HL-60 (cell line): Measurements from ENCODE around the gene TMEM254.
"Not testable (repeated sequence)": the region's sequence is repeated elsewhere in the genome, so short reads cannot be mapped to it uniquely, and the experiment has no call there.

Source experiments
- DNase-seq, 2 experiments: peaks; one replicate each; pipeline ENCODE4 v3.0.0-alpha.2; 2010 to 2020; ENCODE audit warnings: low read depth in 1 of 2, low spot score in 1 of 2
- H3K27ac ChIP-seq: fragments of 250-450 bp; sonication (Bioruptor Pico); replicated peaks from 2 replicates; pipeline ENCODE4 v1.5.1; 2020; ENCODE audit warnings: mild to moderate bottlenecking, moderate library complexity
- H3K27me3 ChIP-seq: fragments of 250-450 bp; sonication (Bioruptor Pico); 2 replicates; pipeline ENCODE4 v1.5.1; 2021; ENCODE audit warnings: mild to moderate bottlenecking, moderate library complexity; ENCODE audit not compliant: insufficient read depth, poor library complexity, severe bottlenecking
- H3K4me3 ChIP-seq: replicated peaks from 2 replicates; pipeline ENCODE4 v1.5.1; 2011; ENCODE audit warnings: mild to moderate bottlenecking, control low read depth, low read length; ENCODE audit not compliant: insufficient read depth
- CTCF ChIP-seq: IDR thresholded peaks from one replicate; pipeline ENCODE4 v1.5.1; 2011; ENCODE audit warnings: low read length, control low read depth, inconsistent platforms; ENCODE audit not compliant: insufficient read depth
- GABPA ChIP-seq: IDR thresholded peaks from 2 replicates; pipeline ENCODE4 v1.6.1; 2012; ENCODE audit warnings: low read depth
- POLR2AphosphoS5 ChIP-seq: IDR thresholded peaks from 2 replicates; pipeline ENCODE4 v1.6.1; 2012; ENCODE audit warnings: low read depth
- REST ChIP-seq: IDR thresholded peaks from 2 replicates; pipeline ENCODE4 v1.6.1; 2012; ENCODE audit warnings: low read depth; ENCODE audit not compliant: insufficient replicate concordance
- SPI1 ChIP-seq: IDR thresholded peaks from 2 replicates; pipeline ENCODE4 v1.6.1; 2012; ENCODE audit warnings: low read depth, mild to moderate bottlenecking, borderline replicate concordance

Gene TMEM254

GRCh38 chr10:80126876-80127275 is 48.4 kb downstream of the TMEM254 start:
- Histone ChIP-seq H3K4me3 (no peak overlapping the region), H3K27me3 (peaks cover 4% of the 10 kb centered on the region), H3K27ac (no peak overlapping the region)
- TF ChIP-seq SPI1 (no peak), POLR2AphosphoS5 (no peak), REST (no peak), CTCF (no peak), GABPA (no peak)
- no peak for DNase-seq

DNA sequence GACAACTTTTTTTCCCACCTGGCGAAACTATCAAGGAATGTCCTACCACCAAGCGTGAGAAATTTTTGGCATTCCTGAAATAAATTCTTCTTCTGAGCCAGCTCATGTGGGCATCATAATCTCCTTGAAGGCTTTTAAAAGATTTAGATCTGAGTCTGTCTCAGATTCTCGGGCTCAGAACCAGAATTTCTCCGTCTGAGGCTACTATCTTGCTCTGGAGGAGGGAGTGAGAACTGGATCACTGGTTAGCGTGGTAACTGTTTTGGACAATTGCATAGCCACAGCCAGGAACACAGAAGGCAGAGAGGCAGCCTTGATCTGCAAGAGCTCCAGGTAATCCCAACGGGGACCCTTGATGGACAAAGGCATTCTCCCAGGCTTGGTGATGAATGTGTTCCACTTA is 53.0 kb downstream of the TMEM254 start:
- Histone ChIP-seq H3K27me3 (peaks cover 10% of the 10 kb centered on the region), H3K4me3 (no peak overlapping the region), H3K27ac (no peak overlapping the region)
- DNase-seq: no peak
- TF ChIP-seq GABPA: no peak
- no peak for TF ChIP-seq CTCF
- no peak for TF ChIP-seq REST
- no peak for TF ChIP-seq SPI1
- no peak for TF ChIP-seq POLR2AphosphoS5

DNA sequence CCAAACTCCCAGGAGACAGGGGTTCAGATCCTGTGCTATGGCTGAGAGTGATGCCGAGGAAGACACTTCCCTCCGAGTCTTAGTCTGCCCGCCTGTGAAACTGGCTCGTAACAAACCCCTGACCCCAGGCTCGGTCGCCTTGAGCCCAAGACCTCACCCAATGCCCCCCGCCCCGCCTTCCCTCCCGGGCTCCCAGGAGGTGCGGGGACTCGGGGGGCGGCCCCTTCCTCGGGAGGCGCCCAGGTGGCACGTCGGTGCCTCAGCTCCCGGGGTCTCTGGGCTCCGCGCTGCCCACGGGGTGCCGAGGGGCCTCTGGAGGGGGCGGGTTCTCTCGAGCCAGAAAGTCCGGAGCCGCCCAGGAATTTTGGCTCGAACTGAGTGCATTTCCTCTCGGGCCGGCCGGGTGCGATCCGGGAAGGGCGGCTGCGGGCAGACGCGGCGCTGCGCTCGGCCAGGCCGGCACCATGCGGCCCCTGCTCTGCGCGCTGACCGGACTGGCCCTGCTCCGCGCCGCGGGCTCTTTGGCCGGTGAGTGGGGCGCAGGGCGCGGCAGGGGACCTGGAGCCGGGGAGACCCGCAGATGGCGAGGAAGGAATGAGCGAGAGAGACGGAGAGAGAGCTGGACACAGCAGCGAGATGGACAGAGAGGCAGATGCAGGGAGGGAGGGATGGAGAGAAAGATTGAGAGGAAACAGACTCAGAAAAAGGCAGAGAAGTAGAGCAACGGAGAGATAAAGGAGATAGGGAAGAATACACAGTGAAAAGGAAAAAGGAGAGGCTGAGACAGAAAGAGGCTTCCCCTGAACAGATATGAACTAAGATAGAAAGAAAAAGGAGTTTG is 54.1 kb downstream of the TMEM254 start, which contains the start of gene PLAC9:
TSS of gene PLAC9 (plus strand) at position 432 of the 841 bp plus-strand sequence. CDS start at position 465, 33 bp downstream.
- peaks cover 10% of the 10 kb centered on the region for H3K27me3 ChIP-seq
- H3K27ac ChIP-seq: no peak within 1 kb of the TSS
- TF ChIP-seq GABPA (no peak), POLR2AphosphoS5 (no peak)
- H3K4me3 ChIP-seq: no peak within 1 kb of the TSS
- no peak for DNase-seq

- Histone ChIP-seq H3K27ac (no peak overlapping the region), H3K27me3 (peaks cover 10% of the 10 kb centered on the region), H3K4me3 (no peak overlapping the region)
- TF ChIP-seq GABPA (no peak), REST (no peak), CTCF (no peak), POLR2AphosphoS5 (no peak), SPI1 (no peak)
- no peak for DNase-seq
Measured at GRCh38 chr10:80133206-80133605, 54.7 kb downstream of the TMEM254 start.

DNA sequence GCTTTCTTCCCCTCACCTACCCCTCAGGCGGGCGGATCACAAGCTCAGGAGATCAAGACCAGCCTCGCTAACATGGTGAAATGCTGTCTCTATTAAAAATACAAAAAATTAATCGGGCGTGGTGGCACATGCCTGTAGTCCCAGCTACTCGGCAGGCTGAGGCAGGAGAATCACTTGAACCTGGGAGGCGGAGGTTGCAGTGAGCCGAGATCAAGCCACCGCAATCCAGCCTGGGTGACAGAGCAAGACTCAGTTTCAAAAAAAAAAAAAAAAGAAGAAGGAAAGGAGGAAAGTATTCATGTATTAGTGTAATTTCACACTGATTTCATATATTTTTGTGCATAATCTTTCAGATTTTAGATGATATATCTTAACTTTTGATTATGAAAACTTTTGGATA is 55.2 kb downstream of the TMEM254 start:
- DNase-seq, H3K4me3 ChIP-seq, H3K27ac ChIP-seq: not testable (repeated sequence)
- peaks cover 10% of the 10 kb centered on the region for H3K27me3 ChIP-seq
